ENCODE data around the gene NEDD4L.

- TF ChIP-seq CTCF (IDR thresholded peaks at IDR 0.05) (no peak), TAF1 (IDR thresholded peaks at IDR 0.05; ENCODE audit: borderline replicate concordance, low read depth, low read length) (no peak)
- TF ChIP-seq, protein P1, sequence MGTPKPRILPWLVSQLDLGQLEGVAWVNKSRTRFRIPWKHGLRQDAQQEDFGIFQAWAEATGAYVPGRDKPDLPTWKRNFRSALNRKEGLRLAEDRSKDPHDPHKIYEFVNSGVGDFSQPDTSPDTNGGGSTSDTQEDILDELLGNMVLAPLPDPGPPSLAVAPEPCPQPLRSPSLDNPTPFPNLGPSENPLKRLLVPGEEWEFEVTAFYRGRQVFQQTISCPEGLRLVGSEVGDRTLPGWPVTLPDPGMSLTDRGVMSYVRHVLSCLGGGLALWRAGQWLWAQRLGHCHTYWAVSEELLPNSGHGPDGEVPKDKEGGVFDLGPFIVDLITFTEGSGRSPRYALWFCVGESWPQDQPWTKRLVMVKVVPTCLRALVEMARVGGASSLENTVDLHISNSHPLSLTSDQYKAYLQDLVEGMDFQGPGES (IDR thresholded peaks at IDR 0.05; ENCODE audit: low read depth, low read length): no peak
Observed at GRCh38 chr18:58382446-58382845, 338.4 kb downstream of the NEDD4L start.

Data from SK-N-SH (cell line).